Karpas-422 (cell line): ENCODE results near the gene APOL4. TPM values are rescaled to one million over a fixed set of nuclear protein-coding genes. Genes with fewer than 3 reads are reported as not detected.
"Not testable (repeated sequence)": the region's sequence is repeated elsewhere in the genome, so short reads cannot be mapped to it uniquely, and the experiment has no call there.

ENCODE experiments used
- DNase-seq: peaks from one replicate; pipeline ENCODE4 v3.0.0-alpha.2; 2015
- H2AFZ ChIP-seq: fragments of 200-600 bp; sonication (generic); 2 replicates; pipeline ENCODE4 v1.6.1; 2014; ENCODE audit warnings: antibody characterized with exemption, low read length, mixed read lengths
- H3K27ac ChIP-seq: fragments of 200-600 bp; sonication (generic); 2 replicates; pipeline ENCODE4 v1.5.1; 2014; ENCODE audit warnings: mild to moderate bottlenecking, low read length, moderate library complexity
- H3K27me3 ChIP-seq: fragments of 200-600 bp; sonication (generic); 2 replicates; pipeline ENCODE4 v1.6.1; 2014; ENCODE audit warnings: low read length, mixed read lengths
- H3K36me3 ChIP-seq: fragments of 200-600 bp; sonication (generic); 2 replicates; pipeline ENCODE4 v1.6.1; 2014; ENCODE audit warnings: low read length, mixed read lengths; ENCODE audit not compliant: insufficient read depth
- H3K4me1 ChIP-seq: fragments of 200-600 bp; sonication (generic); 2 replicates; pipeline ENCODE4 v1.6.1; 2014; ENCODE audit warnings: mild to moderate bottlenecking, low read length, mixed read lengths
- H3K4me2 ChIP-seq: fragments of 200-600 bp; sonication (generic); 2 replicates; pipeline ENCODE4 v1.6.1; 2014; ENCODE audit warnings: low read length, low read depth, mild to moderate bottlenecking; ENCODE audit not compliant: poor library complexity, severe bottlenecking
- H3K4me3 ChIP-seq: fragments of 200-600 bp; sonication (generic); 2 replicates; pipeline ENCODE4 v1.5.1; 2014; ENCODE audit warnings: mild to moderate bottlenecking, antibody characterized with exemption, low read length, mixed read lengths
- H3K79me2 ChIP-seq: fragments of 200-600 bp; sonication (generic); 2 replicates; pipeline ENCODE4 v1.6.1; 2014; ENCODE audit warnings: mild to moderate bottlenecking, low read length, mixed read lengths
- H3K9ac ChIP-seq: fragments of 200-600 bp; sonication (generic); 2 replicates; pipeline ENCODE4 v1.6.0; 2014; ENCODE audit warnings: low read length
- H3K9me2 ChIP-seq: fragments of 200-600 bp; sonication (generic), shearing (Covaris generic); replicated peaks from 2 replicates; pipeline ENCODE4 v1.6.0; 2014; ENCODE audit warnings: mild to moderate bottlenecking, low read length, moderate library complexity; ENCODE audit not compliant: insufficient read depth
- H3K9me3 ChIP-seq: fragments of 300-700, 200-600 bp; sonication (generic); 2 replicates; pipeline ENCODE4 v1.6.1; 2014; ENCODE audit warnings: low read length, mixed read lengths
- H4K20me1 ChIP-seq: fragments of 200-600 bp; sonication (generic); 2 replicates; pipeline ENCODE4 v1.6.1; 2014; ENCODE audit warnings: mild to moderate bottlenecking, antibody characterized with exemption, low read length, low read depth; ENCODE audit not compliant: insufficient read depth
- total RNA-seq: library from RNA; depleted of rRNA; stranded (reverse); fragments of >200 nt; shearing (Covaris generic); gene quantifications from 2 replicates; pipeline ENCODE4 v1.2.3, GENCODE V29; 2014; ENCODE audit warnings: low replicate concordance

Gene APOL4
- total RNA-seq, 1 experiment from 2014 or later: not detected

GRCh38 chr22:36220451-36220921, 18.9 kb upstream of the APOL4 start:
- Histone ChIP-seq H3K9me3 (no peaks in the 10 kb centered on the region), H3K79me2 (no peaks in the 10 kb centered on the region), H2AFZ (no peak overlapping the region), H3K4me2 (no peak overlapping the region), H3K4me1 (peaks cover 7% of the 10 kb centered on the region), H3K9ac (no peak overlapping the region), H3K27ac (no peak overlapping the region), H3K4me3 (no peak overlapping the region), H3K27me3 (no peaks in the 10 kb centered on the region), H3K9me2 (no peaks in the 10 kb centered on the region), H4K20me1 (no peaks in the 10 kb centered on the region), H3K36me3 (no peaks in the 10 kb centered on the region)
- DNase-seq: peak; percentile 49

DNA sequence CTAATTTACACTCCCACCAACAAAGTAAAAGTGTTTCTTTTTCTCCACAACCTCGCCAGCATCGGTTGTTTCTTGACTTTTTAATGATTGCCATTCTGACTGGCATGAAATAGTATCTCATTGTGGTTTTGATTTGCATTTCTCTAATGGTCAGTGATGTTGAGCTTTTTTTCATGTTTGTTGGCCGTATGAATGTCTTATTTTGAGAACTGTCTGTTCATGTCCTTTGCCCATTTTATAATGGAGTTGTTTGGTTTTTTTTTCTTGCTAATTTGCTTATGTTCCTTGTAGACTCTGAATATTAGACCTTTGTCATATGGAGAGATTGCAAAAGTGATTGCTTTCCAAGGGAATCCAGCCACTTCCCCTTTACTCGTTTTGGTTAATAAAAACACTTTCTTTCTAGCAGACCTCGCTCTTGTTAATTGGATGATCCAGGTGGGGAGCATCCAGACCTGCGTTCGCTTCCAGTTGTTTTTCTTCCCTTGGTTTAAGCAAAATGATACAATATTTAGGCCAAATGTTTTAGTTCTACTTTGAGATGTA, 17.1 kb upstream of the APOL4 start:
- Histone ChIP-seq H3K79me2 (no peaks in the 10 kb centered on the region), H2AFZ (no peak overlapping the region), H3K27me3 (no peaks in the 10 kb centered on the region), H3K4me1 (peaks cover 7% of the 10 kb centered on the region), H3K9ac (no peak overlapping the region), H4K20me1 (no peaks in the 10 kb centered on the region), H3K4me2 (no peak overlapping the region), H3K9me3 (no peaks in the 10 kb centered on the region), H3K27ac (no peak overlapping the region), H3K4me3 (no peak overlapping the region), H3K9me2 (no peaks in the 10 kb centered on the region), H3K36me3 (no peaks in the 10 kb centered on the region)
- DNase-seq: no peak

- Histone ChIP-seq H3K9me2 (no peaks in the 10 kb centered on the region), H3K27ac (no peak overlapping the region), H3K4me3 (no peak overlapping the region), H4K20me1 (no peaks in the 10 kb centered on the region), H3K79me2 (no peaks in the 10 kb centered on the region), H2AFZ (no peak overlapping the region), H3K27me3 (no peaks in the 10 kb centered on the region), H3K9ac (no peak overlapping the region), H3K36me3 (no peaks in the 10 kb centered on the region), H3K9me3 (no peaks in the 10 kb centered on the region), H3K4me2 (no peak overlapping the region), H3K4me1 (peaks cover 7% of the 10 kb centered on the region)
- no peak for DNase-seq
These were observed 14.4 kb upstream of the APOL4 start for GRCh38 chr22:36215981-36216380.

- H3K27me3 ChIP-seq: no peaks in the 10 kb centered on the region
- DNase-seq: no peak
- H2AFZ ChIP-seq: no peak overlapping the region
- no peaks in the 10 kb centered on the region for H3K36me3 ChIP-seq
- H3K4me2 ChIP-seq: no peak overlapping the region
- H4K20me1 ChIP-seq: no peaks in the 10 kb centered on the region
- H3K79me2 ChIP-seq: no peaks in the 10 kb centered on the region
- H3K4me1 ChIP-seq: peaks cover 2% of the 10 kb centered on the region
- H3K4me3 ChIP-seq: no peak overlapping the region
- no peaks in the 10 kb centered on the region for H3K9me3 ChIP-seq
- H3K9me2 ChIP-seq: no peaks in the 10 kb centered on the region
- no peak overlapping the region for H3K27ac ChIP-seq
- no peak overlapping the region for H3K9ac ChIP-seq
These were observed 12.0 kb upstream of the APOL4 start for GRCh38 chr22:36213586-36213985.

DNA sequence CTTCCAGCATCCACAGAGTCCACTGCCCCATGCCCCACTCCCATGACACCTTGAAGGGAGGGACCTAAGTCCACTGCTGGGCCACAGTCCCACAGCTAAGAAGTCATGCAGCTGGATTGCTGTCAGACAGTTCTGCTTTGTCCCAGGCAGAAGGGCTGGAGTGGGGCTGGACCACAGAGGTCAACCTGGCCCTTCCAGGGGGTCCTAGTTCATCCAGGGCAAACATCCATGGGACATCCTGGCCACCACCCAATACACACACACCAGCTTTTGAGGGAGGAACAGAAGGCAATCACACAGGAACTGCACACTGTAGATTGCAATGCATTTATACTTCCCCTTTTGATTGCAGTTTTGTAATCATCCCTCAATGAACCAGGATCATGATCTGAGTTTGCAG, 11.3 kb upstream of the APOL4 start:
- Histone ChIP-seq H3K27me3 (no peaks in the 10 kb centered on the region), H3K9me2 (no peaks in the 10 kb centered on the region), H3K4me3 (no peak overlapping the region), H3K27ac (no peak overlapping the region), H3K9ac (no peak overlapping the region), H3K4me1 (no peaks in the 10 kb centered on the region), H4K20me1 (no peaks in the 10 kb centered on the region), H3K4me2 (no peak overlapping the region), H3K9me3 (no peaks in the 10 kb centered on the region), H3K36me3 (no peaks in the 10 kb centered on the region), H3K79me2 (no peaks in the 10 kb centered on the region), H2AFZ (no peak overlapping the region)
- DNase-seq: no peak

DNA sequence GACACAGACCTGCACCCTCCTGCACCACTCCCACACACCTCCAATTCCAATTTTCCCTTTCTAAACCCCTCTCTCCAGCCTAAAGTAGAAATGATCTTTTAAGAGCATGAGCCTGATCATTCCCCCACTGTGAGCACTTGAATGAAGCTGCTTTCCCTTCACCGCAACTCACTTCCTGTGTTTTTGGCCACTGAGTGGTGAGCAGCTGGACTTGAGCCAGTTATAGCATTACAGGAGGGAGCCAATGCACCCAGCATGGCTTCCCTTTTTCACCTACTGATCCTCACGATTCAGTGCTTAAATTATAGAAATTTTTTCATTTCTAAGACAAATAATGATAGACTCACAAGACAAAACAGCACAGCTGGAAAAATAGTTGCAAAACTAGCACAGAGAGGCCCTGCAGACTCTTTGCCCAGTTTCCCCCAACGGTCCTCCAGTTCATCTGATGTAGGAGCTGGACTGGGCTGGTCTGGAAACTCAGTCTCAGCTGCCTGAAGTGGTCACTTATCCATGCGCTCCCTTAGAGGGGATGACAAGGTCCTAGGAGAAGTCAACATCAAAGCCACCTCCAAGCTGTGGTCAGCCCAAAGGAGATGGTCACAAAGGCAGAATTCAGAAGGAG, 9.7 kb upstream of the APOL4 start:
- H3K27me3 ChIP-seq: no peaks in the 10 kb centered on the region
- H3K79me2 ChIP-seq: no peaks in the 10 kb centered on the region
- peaks cover 9% of the 10 kb centered on the region for H3K4me1 ChIP-seq
- no peaks in the 10 kb centered on the region for H3K9me2 ChIP-seq
- H3K9me3 ChIP-seq: no peaks in the 10 kb centered on the region
- no peak overlapping the region for H3K27ac ChIP-seq
- no peaks in the 10 kb centered on the region for H3K36me3 ChIP-seq
- no peak overlapping the region for H3K9ac ChIP-seq
- H3K4me3 ChIP-seq: no peak overlapping the region
- no peaks in the 10 kb centered on the region for H4K20me1 ChIP-seq
- H3K4me2 ChIP-seq: no peak overlapping the region
- H2AFZ ChIP-seq: no peak overlapping the region
- DNase-seq: no peak

DNA sequence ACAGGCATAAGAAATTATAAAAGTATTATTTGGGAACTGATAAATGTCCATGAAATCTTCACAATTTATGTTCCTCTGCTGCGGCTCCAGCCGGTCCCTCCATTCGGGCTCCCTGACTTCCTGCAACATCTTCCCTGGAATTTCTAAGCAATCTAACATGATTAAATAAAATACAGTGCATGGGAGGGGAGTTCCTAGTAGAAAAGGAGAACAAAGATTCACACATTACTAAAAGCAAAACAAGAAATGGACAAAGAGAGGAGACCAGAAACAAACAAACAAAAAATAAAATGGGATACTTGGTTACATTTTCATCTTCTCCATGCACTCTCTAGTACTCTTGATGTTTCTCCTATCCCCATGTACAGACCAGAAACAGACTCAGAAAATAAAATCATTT, 8.6 kb upstream of the APOL4 start:
- Histone ChIP-seq H3K4me1 (peaks cover 17% of the 10 kb centered on the region), H3K36me3 (no peaks in the 10 kb centered on the region), H3K4me3 (no peak overlapping the region), H3K9ac (no peak overlapping the region), H4K20me1 (no peaks in the 10 kb centered on the region), H2AFZ (no peak overlapping the region), H3K27ac (no peak overlapping the region), H3K79me2 (no peaks in the 10 kb centered on the region), H3K9me3 (no peaks in the 10 kb centered on the region), H3K9me2 (no peaks in the 10 kb centered on the region), H3K27me3 (no peaks in the 10 kb centered on the region), H3K4me2 (no peak overlapping the region)
- DNase-seq: no peak

- not testable (repeated sequence) for H4K20me1 ChIP-seq, H3K27ac ChIP-seq, H3K27me3 ChIP-seq, DNase-seq, H3K4me3 ChIP-seq, H3K36me3 ChIP-seq, H3K9ac ChIP-seq, H2AFZ ChIP-seq, H3K9me2 ChIP-seq, H3K9me3 ChIP-seq, H3K79me2 ChIP-seq, H3K4me2 ChIP-seq
- H3K4me1 ChIP-seq: peaks cover 17% of the 10 kb centered on the region
These were observed 7.9 kb upstream of the APOL4 start for GRCh38 chr22:36209488-36209908.
